ENCODE measurements around the gene DLG2. TPM values are rescaled to one million over a fixed set of nuclear protein-coding genes. Genes with fewer than 3 reads are reported as not detected.

The DLG2 gene
- total RNA-seq, 1 experiment from 2014 or later, result 17.5 TPM

- Mint-ChIP-seq H3K36me3 (no peaks in the 10 kb centered on the region), H3K9me3 (no peaks in the 10 kb centered on the region), H3K4me3 (no peak overlapping the region), H3K27ac (no peak overlapping the region), H3K27me3 (ENCODE audit: low read depth) (no peaks in the 10 kb centered on the region), H3K4me1 (no peaks in the 10 kb centered on the region)
- CTCF ChIA-PET, result interaction anchor here (1.5 to 3.3 kb wide), 3 partner anchors 8 to 531 kb away, joined by 4 to 13 read pairs (median 6); no protein-coding TSS in a partner anchor
- no peak for ATAC-seq
- POLR2A ChIA-PET, result no interaction called here
- no peak for DNase-seq (ENCODE audit: low spot score)
- no peak for TF ChIP-seq ESRRA (CRISPR knock-in tag; IDR thresholded peaks at IDR 0.05; ENCODE audit: borderline replicate concordance)
- TF ChIP-seq ELF4 (CRISPR knock-in tag; IDR thresholded peaks at IDR 0.05; ENCODE audit: low read depth), result no peak
- no peak for TF ChIP-seq OVOL2 (CRISPR knock-in tag; IDR thresholded peaks at IDR 0.05; ENCODE audit: borderline replicate concordance)
- no peak for TF ChIP-seq SP1 (CRISPR knock-in tag; conservative IDR thresholded peaks at IDR 0.05)
- no peak for TF ChIP-seq CREM (CRISPR knock-in tag; IDR thresholded peaks at IDR 0.05)
- TF ChIP-seq NFYB (CRISPR knock-in tag; conservative IDR thresholded peaks at IDR 0.05; ENCODE audit: low read depth), result no peak
- no peak for TF ChIP-seq JUN (CRISPR knock-in tag; IDR thresholded peaks at IDR 0.05)
- TF ChIP-seq E2F1 (CRISPR knock-in tag; IDR thresholded peaks at IDR 0.05), result no peak
- no peak for TF ChIP-seq ZNF138 (CRISPR knock-in tag; conservative IDR thresholded peaks at IDR 0.05)
- no peak for TF ChIP-seq CBFB (CRISPR knock-in tag; IDR thresholded peaks at IDR 0.05; ENCODE audit: low read depth)
- no peak for TF ChIP-seq AR (CRISPR knock-in tag; IDR thresholded peaks at IDR 0.05)
Observed at GRCh38 chr11:83823461-83824025, 1803.6 kb downstream of the DLG2 start.

GRCh38 chr11:83819931-83820549 lies 1807.1 kb downstream of the DLG2 start:
- Mint-ChIP-seq H3K27me3 (ENCODE audit: low read depth) (no peaks in the 10 kb centered on the region), H3K4me1 (no peaks in the 10 kb centered on the region), H3K4me3 (no peak overlapping the region), H3K27ac (no peak overlapping the region), H3K36me3 (no peaks in the 10 kb centered on the region), H3K9me3 (no peaks in the 10 kb centered on the region)
- ATAC-seq, result no peak
- TF ChIP-seq ZNF532 (CRISPR knock-in tag; IDR thresholded peaks at IDR 0.05; ENCODE audit: borderline replicate concordance), result no peak
- peak; percentile 39; the same call in 1 of the 2 replicates for TF ChIP-seq CTCF (IDR thresholded peaks at IDR 0.05)
- no peak for TF ChIP-seq AR (CRISPR knock-in tag; IDR thresholded peaks at IDR 0.05)
- DNase-seq (ENCODE audit: low spot score), result no peak
- CTCF ChIA-PET, result interaction anchor here (0.6 to 1.5 kb wide), 7 partner anchors 8 to 953 kb away, joined by 3 to 15 read pairs (median 3); no protein-coding TSS in a partner anchor
- POLR2A ChIA-PET, result interaction anchor here (0.7 kb wide), 1 partner anchor 226 kb away, joined by 3 read pairs; no protein-coding TSS in a partner anchor

Data from WTC11 (cell line).